GM13977 (cell line): ENCODE results near the gene GSKIP.
"Not testable (repeated sequence)": the region's sequence is repeated elsewhere in the genome, so short reads cannot be mapped to it uniquely, and the experiment has no call there.

Source experiments
- DNase-seq: peaks from one replicate; pipeline ENCODE4 v3.0.0; 2012; ENCODE audit warnings: low spot score
- CTCF ChIP-seq: IDR thresholded peaks from 2 replicates; pipeline ENCODE4 v1.5.1; 2012; ENCODE audit warnings: mild to moderate bottlenecking, control low read depth; ENCODE audit not compliant: insufficient read depth; ENCODE audit errors: extremely low read depth, missing control alignments
- in situ Hi-C: fragments of 300-500 bp; cut with MboI; formaldehyde crosslinking; loops from one replicate; pipeline ENCODE4 v1.12.0; 2022; ENCODE audit warnings: low sequenced_read_pairs, low pct_unique_long_range_greater_than_20kb, mixed read lengths, inconsistent platforms; ENCODE audit not compliant: unreplicated experiment

The GSKIP gene

GRCh38 chr14:96345669-96346068 is 17.7 kb upstream of the GSKIP start:
- no peak for TF ChIP-seq CTCF
- DNase-seq: no peak
- in situ Hi-C loops: no loop called here

GRCh38 chr14:96347957-96348356 is 15.4 kb upstream of the GSKIP start:
- in situ Hi-C loops, DNase-seq: not testable (repeated sequence)

- no peak for DNase-seq
- in situ Hi-C loops: no loop called here
- no peak for TF ChIP-seq CTCF
Observed at GRCh38 chr14:96349286-96350075, 13.8 kb upstream of the GSKIP start.

GRCh38 chr14:96351986-96352385 is 11.3 kb upstream of the GSKIP start:
- in situ Hi-C loops: no loop called here
- DNase-seq: no peak
- no peak for TF ChIP-seq CTCF

GRCh38 chr14:96352708-96353107 is 10.6 kb upstream of the GSKIP start:
- in situ Hi-C loops: no loop called here
- no peak for DNase-seq
- no peak for TF ChIP-seq CTCF

GRCh38 chr14:96354246-96354645 is 9.1 kb upstream of the GSKIP start:
- DNase-seq: no peak
- TF ChIP-seq CTCF: no peak
- in situ Hi-C loops: no loop called here

GRCh38 chr14:96357216-96357615 is 6.1 kb upstream of the GSKIP start:
- DNase-seq: no peak
- TF ChIP-seq CTCF: no peak
- in situ Hi-C loops: no loop called here
